Rectal smooth muscle tissue (tissue), 1 donor: ENCODE measurements around the gene KRT81.

Experiments
- H3K27ac ChIP-seq: one replicate; pipeline ENCODE4 v1.7.0; 2013; ENCODE audit warnings: low read depth, low read length, inconsistent platforms
- H3K27me3 ChIP-seq: one replicate; pipeline ENCODE4 v1.7.0; 2013; ENCODE audit warnings: low read length; ENCODE audit not compliant: control insufficient read depth, insufficient read depth
- H3K36me3 ChIP-seq: one replicate; pipeline ENCODE4 v1.7.0; 2013; ENCODE audit warnings: low read length; ENCODE audit not compliant: control insufficient read depth, insufficient read depth
- H3K4me1 ChIP-seq: one replicate; pipeline ENCODE4 v1.7.0; 2013; ENCODE audit warnings: low read length; ENCODE audit not compliant: control insufficient read depth, insufficient read depth
- H3K4me3 ChIP-seq: one replicate; pipeline ENCODE4 v1.7.0; 2013; ENCODE audit warnings: low read length
- H3K9ac ChIP-seq: one replicate; pipeline ENCODE4 v1.7.0; 2013; ENCODE audit warnings: low read length

The KRT81 gene

DNA sequence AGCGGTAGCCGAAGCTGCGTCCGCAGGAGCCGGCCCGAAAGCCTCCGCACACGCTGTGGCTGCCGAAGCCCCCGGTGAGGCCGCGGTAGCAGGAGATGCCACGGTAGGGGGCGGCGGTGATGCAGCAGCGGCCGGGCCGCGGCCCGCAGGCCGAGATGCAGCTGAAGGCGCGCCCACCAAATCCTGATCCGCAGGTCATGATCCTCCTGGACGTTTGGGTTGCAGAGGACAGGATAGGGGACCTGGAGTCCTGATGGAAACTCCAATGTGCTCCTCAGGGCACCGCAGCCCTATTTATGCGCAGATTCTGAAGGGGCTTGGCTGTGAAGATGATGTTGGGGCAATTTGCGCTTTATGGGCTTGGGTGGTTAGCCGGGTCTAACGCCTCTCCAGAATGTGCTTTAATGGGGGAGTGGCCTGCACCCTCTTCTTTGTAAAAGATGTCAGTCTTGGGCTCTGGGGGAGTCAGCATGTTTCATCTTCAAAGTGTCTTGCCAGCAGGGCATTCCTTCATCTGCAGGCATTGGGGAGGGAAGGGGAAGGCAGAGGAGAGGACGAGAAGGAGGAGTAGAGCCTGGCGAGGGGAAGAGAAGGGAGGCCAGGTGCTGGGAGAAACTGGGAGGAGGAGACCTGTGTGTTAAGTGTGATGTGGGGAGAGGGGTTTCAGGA is at the start of gene KRT81:
KRT81 (minus strand) TSS at position 268 of the 669 bp plus-strand sequence; CDS start at position 199, 69 bp downstream.
- no peak within 1 kb of the TSS for H3K9ac ChIP-seq
- H3K27ac ChIP-seq, result no peak within 1 kb of the TSS
- no peaks in the 10 kb centered on the region for H3K36me3 ChIP-seq
- H3K4me3 ChIP-seq, result no peak within 1 kb of the TSS
- peaks cover 2% of the 10 kb centered on the region for H3K27me3 ChIP-seq
- H3K4me1 ChIP-seq, result no peaks in the 10 kb centered on the region

- Histone ChIP-seq H3K4me3 (no peak overlapping the region), H3K4me1 (no peaks in the 10 kb centered on the region), H3K36me3 (no peaks in the 10 kb centered on the region), H3K27me3 (no peaks in the 10 kb centered on the region), H3K9ac (no peak overlapping the region), H3K27ac (no peak overlapping the region)
Measured at GRCh38 chr12:52338241-52338960, 47.1 kb upstream of the KRT81 start.

- no peak overlapping the region for H3K27ac ChIP-seq
- no peaks in the 10 kb centered on the region for H3K36me3 ChIP-seq
- no peaks in the 10 kb centered on the region for H3K27me3 ChIP-seq
- H3K4me1 ChIP-seq, result no peaks in the 10 kb centered on the region
- H3K4me3 ChIP-seq, result no peak overlapping the region
- no peak overlapping the region for H3K9ac ChIP-seq
Measured at GRCh38 chr12:52337054-52337453, 45.7 kb upstream of the KRT81 start.

DNA sequence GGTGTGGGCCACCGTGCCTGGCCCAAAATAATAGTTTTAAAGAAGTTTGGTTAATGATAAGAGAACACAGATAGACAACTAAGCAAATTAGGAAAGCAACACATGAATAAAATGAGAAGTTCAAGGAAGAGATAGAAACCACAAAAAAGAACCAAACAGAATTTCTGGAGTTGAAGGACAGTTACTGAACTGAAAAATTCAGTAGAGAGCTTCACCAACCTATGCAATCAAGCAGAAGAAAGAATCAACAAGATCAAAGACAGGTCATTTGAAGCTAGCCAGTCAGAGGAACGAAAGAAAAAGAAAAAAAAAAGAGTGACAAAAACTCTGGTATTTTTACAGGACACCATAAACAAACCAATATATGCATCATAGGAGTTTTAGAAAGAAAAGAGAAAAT is 45.3 kb upstream of the KRT81 start:
- no peaks in the 10 kb centered on the region for H3K27me3 ChIP-seq
- no peaks in the 10 kb centered on the region for H3K4me1 ChIP-seq

GRCh38 chr12:52335598-52336262 is 44.4 kb upstream of the KRT81 start:
- H3K4me3 ChIP-seq, result no peak overlapping the region
- H3K27ac ChIP-seq, result no peak overlapping the region
- no peaks in the 10 kb centered on the region for H3K27me3 ChIP-seq
- no peak overlapping the region for H3K9ac ChIP-seq
- no peaks in the 10 kb centered on the region for H3K36me3 ChIP-seq
- no peaks in the 10 kb centered on the region for H3K4me1 ChIP-seq

More for the DNA sequence above, 45.3 kb upstream of the KRT81 start:
- H3K36me3 ChIP-seq, result no peaks in the 10 kb centered on the region
- no peak overlapping the region for H3K4me3 ChIP-seq
- no peak overlapping the region for H3K9ac ChIP-seq
- no peak overlapping the region for H3K27ac ChIP-seq

DNA sequence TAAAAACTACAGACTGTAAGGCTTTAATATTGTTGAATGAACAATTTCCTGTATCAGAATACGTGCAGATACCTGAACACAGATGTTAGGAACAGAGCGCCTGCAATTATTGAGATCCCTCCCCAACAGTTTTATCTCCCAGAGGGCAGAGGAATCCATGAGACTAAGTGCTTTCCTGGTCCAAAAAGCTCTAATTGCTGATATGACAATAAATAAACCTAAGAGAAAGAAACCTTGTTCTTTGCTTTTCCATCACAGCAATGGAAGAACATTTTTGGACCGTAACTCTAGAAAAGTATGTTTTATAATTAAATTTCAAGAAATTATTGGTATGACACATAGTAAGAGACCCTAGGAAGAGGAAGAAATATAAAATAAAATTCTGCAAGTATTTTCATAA is 42.9 kb upstream of the KRT81 start:
- Histone ChIP-seq H3K27ac (no peak overlapping the region), H3K36me3 (no peaks in the 10 kb centered on the region), H3K27me3 (no peaks in the 10 kb centered on the region), H3K9ac (no peak overlapping the region), H3K4me1 (no peaks in the 10 kb centered on the region), H3K4me3 (no peak overlapping the region)

DNA sequence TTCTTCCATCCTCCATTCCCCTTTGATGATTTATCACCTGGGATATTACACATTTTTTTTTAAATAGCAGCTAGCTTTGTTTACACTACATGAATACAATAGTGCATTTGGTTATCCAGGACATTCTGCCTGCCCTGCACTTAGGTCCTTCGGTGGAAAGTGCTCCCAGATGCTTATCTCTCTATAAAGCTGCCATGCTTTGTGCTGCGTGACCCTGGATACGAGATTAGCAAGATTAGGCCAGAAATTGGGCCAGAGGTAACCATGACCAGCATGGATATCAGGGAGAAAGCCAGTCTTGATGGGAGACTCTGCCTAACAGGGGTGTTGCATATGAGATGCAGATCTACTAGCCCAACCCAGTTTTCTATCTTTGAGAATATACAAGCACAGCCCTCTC is 42.0 kb upstream of the KRT81 start:
- no peaks in the 10 kb centered on the region for H3K36me3 ChIP-seq
- H3K4me3 ChIP-seq, result no peak overlapping the region
- H3K27ac ChIP-seq, result no peak overlapping the region
- H3K27me3 ChIP-seq, result no peaks in the 10 kb centered on the region
- no peaks in the 10 kb centered on the region for H3K4me1 ChIP-seq
- H3K9ac ChIP-seq, result no peak overlapping the region

DNA sequence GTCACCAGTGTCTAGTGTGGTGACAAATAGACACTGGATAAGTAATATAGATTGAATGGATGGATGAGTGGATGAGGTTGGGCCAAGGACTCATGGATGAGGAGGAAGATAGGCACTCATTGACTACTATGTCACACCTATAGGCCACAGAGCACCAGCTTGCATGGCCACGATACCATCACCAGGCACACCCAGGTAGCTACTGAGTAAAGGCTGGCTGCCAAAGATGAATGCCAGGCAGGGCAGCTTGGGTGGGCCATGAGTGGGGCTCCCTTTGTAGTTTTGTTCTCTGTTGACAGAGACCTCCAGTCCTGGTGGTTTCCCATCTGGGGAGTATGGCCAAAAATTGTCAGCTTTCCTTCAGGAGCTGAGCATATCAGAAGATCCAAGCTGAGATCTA is 41.0 kb upstream of the KRT81 start:
- Histone ChIP-seq H3K9ac (no peak overlapping the region), H3K4me3 (no peak overlapping the region), H3K4me1 (no peaks in the 10 kb centered on the region), H3K36me3 (no peaks in the 10 kb centered on the region), H3K27ac (no peak overlapping the region), H3K27me3 (no peaks in the 10 kb centered on the region)

DNA sequence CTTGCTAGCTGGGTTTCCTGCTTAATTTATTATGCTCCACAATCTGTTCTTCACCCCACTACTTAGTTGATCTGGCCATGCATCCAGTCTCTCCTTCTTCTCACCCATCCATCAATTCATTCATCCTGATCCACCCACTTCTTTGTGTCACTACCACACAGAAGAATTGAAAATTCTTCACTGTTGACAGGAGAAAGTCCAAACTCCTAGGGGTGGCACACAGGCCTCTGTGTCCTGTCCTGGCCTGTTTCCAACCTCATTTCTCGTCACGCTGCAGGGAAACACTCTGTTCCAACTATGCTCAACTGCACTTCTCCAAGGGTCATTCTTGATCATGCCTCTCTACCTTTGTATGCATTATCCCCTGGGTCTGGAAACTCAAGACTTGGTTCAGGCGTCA is 40.5 kb upstream of the KRT81 start:
- Histone ChIP-seq H3K4me3 (no peak overlapping the region), H3K27me3 (no peaks in the 10 kb centered on the region), H3K27ac (no peak overlapping the region), H3K4me1 (no peaks in the 10 kb centered on the region), H3K36me3 (no peaks in the 10 kb centered on the region), H3K9ac (no peak overlapping the region)

- H3K4me1 ChIP-seq, result no peaks in the 10 kb centered on the region
- H3K27ac ChIP-seq, result no peak overlapping the region
- H3K36me3 ChIP-seq, result no peaks in the 10 kb centered on the region
- H3K9ac ChIP-seq, result no peak overlapping the region
- no peaks in the 10 kb centered on the region for H3K27me3 ChIP-seq
- no peak overlapping the region for H3K4me3 ChIP-seq
Measured at GRCh38 chr12:52331039-52331438, 39.7 kb upstream of the KRT81 start.

GRCh38 chr12:52327830-52328500 is 36.6 kb upstream of the KRT81 start:
- no peaks in the 10 kb centered on the region for H3K27me3 ChIP-seq
- no peak overlapping the region for H3K27ac ChIP-seq
- H3K4me1 ChIP-seq, result no peaks in the 10 kb centered on the region
- no peak overlapping the region for H3K4me3 ChIP-seq
- no peak overlapping the region for H3K9ac ChIP-seq
- H3K36me3 ChIP-seq, result no peaks in the 10 kb centered on the region

DNA sequence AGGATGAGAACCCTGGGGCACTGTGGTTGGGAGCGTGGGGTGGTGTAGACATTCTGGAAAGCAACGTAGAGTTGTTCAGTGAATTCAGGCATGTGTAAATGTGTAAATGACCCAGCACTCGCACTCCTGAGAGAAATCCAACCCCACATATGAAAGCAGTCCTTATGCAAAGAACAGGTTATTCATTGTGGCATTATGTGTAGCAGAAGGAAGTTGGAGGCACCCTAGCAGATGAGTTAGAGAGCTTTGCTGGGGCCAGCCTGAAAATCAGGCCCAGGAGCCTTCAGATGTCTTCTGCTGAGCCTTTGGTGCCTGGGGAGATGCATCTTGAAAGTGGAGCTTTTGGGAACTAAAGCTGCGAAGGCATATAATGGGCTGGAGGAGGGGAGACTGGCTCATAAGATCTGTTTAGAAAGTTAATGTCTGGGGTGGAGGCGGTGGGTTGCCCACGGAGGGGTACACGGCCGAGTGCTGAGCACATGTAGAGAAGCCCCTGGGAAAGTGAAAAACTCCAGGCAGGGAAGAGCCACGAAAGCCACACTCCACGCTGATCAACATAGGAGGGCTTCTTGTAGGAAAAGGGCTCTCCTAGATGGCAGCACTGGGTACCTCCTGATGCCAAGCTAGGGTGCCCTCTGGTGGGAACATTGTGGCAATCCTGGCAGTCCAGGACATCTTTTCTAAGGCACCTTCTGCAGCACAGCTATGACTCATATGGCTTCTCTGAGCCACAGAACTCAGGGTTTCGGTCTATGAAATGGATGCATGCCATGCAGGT is 35.9 kb upstream of the KRT81 start:
- H3K36me3 ChIP-seq, result no peaks in the 10 kb centered on the region
- H3K4me3 ChIP-seq, result no peak overlapping the region
- H3K4me1 ChIP-seq, result no peaks in the 10 kb centered on the region
- H3K27me3 ChIP-seq, result no peaks in the 10 kb centered on the region
- H3K27ac ChIP-seq, result no peak overlapping the region
- no peak overlapping the region for H3K9ac ChIP-seq
